ENCODE results near the gene PDE8A.

The PDE8A gene

DNA sequence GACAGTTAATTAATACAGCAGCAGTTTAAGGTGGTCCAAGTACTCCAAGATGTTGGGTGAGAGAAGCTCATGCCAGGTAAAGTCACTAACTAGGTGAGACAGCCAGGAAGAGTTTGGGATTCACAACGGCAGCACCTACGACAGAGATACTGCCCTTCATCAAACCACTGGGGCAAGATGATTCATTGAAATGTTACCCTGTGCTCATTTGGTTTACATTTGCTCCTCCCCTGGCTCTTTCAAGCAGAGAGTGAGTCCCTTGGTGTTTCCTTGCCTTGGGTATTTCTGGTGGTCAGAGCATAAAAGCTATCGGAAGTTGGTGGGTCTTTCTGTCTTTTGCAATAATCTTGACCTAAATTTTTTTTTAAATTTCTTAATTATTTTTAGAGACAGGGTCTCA, 19.9 kb upstream of the PDE8A start:
- TF ChIP-seq, protein P1, sequence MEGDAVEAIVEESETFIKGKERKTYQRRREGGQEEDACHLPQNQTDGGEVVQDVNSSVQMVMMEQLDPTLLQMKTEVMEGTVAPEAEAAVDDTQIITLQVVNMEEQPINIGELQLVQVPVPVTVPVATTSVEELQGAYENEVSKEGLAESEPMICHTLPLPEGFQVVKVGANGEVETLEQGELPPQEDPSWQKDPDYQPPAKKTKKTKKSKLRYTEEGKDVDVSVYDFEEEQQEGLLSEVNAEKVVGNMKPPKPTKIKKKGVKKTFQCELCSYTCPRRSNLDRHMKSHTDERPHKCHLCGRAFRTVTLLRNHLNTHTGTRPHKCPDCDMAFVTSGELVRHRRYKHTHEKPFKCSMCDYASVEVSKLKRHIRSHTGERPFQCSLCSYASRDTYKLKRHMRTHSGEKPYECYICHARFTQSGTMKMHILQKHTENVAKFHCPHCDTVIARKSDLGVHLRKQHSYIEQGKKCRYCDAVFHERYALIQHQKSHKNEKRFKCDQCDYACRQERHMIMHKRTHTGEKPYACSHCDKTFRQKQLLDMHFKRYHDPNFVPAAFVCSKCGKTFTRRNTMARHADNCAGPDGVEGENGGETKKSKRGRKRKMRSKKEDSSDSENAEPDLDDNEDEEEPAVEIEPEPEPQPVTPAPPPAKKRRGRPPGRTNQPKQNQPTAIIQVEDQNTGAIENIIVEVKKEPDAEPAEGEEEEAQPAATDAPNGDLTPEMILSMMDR (conservative IDR thresholded peaks at IDR 0.05; ENCODE audit: low read length) = no peak
- H3K4me3 ChIP-seq (ENCODE audit: low read length) = no peak overlapping the region
- DNase-seq (ENCODE audit: low read depth) = no peak

DNA sequence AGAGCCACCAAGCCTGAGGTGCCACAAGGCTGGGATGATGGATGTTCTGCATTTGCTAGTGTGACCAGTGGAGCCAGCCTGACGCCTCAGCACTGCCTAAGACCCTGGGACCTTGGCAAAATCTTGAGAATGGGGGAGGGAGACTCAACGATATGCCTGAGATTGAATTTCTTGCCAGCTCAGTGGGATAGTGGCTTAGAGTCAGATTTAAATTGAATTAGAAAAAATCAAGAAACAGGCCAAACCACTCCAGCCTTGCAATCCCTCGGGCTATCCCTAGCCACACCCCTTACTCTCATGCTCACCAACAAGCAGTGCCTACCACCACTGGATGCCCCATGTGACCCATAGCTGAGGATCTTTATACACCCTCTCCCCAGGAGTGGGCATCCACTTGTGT, 18.7 kb upstream of the PDE8A start:
- no peak for DNase-seq (ENCODE audit: low read depth)
- TF ChIP-seq, protein P1 (conservative IDR thresholded peaks at IDR 0.05; ENCODE audit: low read length) = no peak

DNA sequence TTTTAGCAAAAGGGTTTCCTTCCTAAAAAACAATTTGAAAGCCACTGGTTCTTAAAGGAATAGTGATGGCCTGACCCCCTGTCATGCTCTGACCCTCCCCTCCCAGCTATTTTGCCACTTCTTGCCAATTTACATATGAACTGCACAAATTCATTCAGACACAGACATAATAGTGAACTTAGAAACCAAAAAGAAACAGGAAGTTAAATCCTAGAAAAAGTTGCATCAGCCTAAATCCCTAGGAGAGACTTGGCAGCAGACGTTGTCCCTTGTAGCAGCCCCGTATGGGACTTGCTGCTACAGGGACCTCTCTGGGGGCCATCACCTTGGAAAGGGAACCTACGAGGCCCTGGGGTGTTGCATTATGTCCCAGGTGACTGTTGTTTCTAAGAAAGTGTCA, 14.3 kb upstream of the PDE8A start:
- no peak overlapping the region for H3K4me3 ChIP-seq (ENCODE audit: low read length)
- DNase-seq (ENCODE audit: low read depth) = peak; percentile 29
- TF ChIP-seq, protein P1 (conservative IDR thresholded peaks at IDR 0.05; ENCODE audit: low read length) = no peak

More for the DNA sequence above, 18.7 kb upstream of the PDE8A start:
- no peak overlapping the region for H3K4me3 ChIP-seq (ENCODE audit: low read length)

DNA sequence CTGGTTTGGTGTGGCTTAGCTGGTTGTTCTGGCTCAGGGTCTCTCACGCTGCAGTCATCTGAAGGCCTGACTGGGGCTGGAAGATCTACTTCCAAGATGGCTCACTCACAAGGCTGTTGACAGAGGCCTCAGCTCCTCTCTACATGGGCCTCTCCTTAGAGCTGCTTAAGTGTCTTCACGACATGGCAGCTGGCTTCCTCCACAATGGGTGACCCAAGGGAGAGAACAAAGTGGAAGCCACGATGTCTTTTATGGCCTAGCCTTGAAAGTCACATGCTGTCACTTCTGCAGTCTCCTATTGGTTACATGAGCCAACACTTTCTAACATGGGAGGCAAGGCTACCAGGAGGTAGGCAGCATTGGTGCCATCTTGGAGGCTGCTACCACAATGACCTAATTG, 13.4 kb upstream of the PDE8A start:
- no peak overlapping the region for H3K4me3 ChIP-seq (ENCODE audit: low read length)
- TF ChIP-seq, protein P1 (conservative IDR thresholded peaks at IDR 0.05; ENCODE audit: low read length) = no peak
- no peak for DNase-seq (ENCODE audit: low read depth)

DNA sequence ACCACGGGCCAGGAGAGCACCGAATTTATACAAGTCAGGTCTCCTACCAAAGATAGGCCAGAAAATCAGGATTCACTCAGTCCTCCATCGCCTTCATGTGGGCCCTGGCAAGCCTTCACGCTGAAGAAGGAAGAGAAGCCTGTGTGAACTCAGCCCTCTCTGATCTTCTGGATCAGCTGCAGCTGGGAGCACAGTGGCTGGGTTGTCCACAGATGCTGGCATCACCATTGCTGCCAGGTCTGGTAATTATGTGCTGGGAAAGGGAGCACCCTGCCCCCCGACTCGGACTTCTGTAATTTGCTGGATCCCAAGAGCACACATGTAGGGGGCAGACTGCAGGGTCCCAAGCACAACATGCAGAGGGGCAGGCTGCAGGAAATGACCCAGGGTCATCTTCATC, 12.4 kb upstream of the PDE8A start:
- no peak for DNase-seq (ENCODE audit: low read depth)
- TF ChIP-seq, protein P1 (conservative IDR thresholded peaks at IDR 0.05; ENCODE audit: low read length) = no peak

DNA sequence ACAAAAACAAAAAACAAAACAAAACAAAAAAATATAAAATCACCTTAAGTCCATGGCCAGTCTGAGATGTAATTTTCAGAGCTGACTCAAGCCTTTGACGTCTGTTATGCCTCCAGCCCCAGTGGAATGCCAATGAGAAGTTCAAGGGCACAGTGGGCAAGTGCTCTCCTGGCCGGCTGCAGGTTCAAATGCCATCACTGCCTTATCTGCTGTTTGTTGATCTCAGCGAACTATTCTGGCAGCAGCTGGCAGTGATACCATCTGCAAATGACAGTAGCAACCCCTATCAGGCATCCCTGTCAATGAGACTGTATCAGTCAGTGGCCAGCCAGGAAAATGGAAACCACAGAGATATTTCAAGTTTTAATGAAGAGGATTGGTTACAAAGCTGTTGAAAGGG, 10.8 kb upstream of the PDE8A start:
- H3K4me3 ChIP-seq (ENCODE audit: low read length) = no peak overlapping the region
- no peak for DNase-seq (ENCODE audit: low read depth)
- TF ChIP-seq, protein P1 (conservative IDR thresholded peaks at IDR 0.05; ENCODE audit: low read length) = no peak

More for the DNA sequence above, 12.4 kb upstream of the PDE8A start:
- H3K4me3 ChIP-seq (ENCODE audit: low read length) = no peak overlapping the region

DNA sequence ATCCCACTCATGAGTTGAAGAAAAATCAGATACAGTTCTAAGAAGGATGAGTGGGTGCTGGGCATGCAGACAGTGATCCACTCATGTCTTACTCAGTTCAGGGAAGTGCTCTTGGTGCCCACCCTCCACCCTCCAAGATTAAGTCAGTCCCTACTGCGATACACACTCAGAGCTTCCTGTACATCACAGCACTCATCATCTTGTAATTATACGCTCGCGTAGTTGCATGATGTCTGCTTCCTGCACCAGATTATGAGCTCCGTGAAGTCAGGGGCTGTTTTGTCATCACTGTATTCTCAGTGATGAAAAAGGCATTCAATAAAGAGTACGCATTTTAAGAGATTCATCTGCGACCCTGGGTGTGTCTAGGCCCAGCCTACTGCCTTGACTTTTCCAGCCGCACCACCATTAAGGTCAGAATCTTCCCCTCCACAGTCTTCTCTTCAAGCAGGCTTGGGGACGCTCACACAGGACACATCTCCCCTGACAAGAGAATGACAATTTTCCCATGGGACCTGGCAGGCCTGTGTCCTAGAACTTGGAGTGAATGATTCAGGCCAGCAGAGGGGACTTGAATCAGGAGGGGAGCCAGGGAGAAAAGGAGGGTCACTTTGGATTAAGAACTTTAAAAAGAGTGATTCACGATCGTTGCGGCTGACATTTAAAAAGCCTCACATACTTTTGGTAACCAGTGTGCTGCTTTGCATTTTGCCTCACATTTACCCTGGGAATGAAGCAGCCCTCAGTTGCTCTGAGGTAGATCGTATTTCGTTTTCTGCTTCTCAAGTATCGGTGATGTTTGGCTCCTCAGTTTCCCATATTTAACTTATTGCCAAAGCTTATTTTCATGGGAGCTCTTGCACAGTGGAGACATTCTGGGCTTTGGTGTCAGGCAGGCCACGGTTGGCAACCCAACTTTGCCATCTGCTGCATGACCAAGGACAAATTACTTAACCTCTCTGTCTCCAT, 7.9 kb upstream of the PDE8A start:
- TF ChIP-seq, protein P1 (conservative IDR thresholded peaks at IDR 0.05; ENCODE audit: low read length) = no peak

More for the DNA sequence above, 7.9 kb upstream of the PDE8A start:
- H3K4me3 ChIP-seq (ENCODE audit: low read length) = no peak overlapping the region
- DNase-seq (ENCODE audit: low read depth) = no peak
